DOHH2 (cell line): ENCODE results near the gene ITGB5.

ENCODE experiments used
- CTCF ChIP-seq: fragments of 200-600 bp; sonication (generic); IDR thresholded peaks from one replicate; pipeline ENCODE4 v1.5.1; 2014; ENCODE audit warnings: antibody characterized with exemption, mild to moderate bottlenecking, low read depth, low read length; ENCODE audit not compliant: poor library complexity, severe bottlenecking
- EZH2phosphoT487 ChIP-seq: fragments of 200-600 bp; sonication (generic); IDR thresholded peaks from 2 replicates; pipeline ENCODE4 v1.6.1; 2017; ENCODE audit warnings: borderline replicate concordance, mild to moderate bottlenecking, antibody characterized with exemption, low read length, moderate library complexity, mixed read lengths

DNA sequence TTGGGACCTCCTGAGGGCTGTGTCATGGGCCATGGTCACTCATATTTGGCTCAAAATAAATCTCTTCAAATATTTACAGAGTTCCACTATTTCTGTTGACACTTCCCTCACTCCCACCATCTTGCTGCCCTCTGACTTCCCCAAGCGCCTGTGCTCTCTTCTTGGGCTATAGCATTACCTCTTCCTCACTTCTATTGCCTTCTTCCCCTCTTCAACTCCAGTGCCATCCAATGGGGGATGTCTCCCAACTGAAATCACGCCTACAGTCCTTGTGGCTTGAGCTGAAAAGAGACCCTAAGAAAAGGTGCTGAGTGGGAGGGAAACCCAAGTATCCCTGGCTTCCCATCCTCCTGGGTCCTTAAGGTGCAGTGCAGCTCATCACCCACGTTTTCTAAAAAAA is 135.1 kb downstream of the ITGB5 start:
- TF ChIP-seq CTCF (no peak), EZH2phosphoT487 (no peak)
